ENCODE data around the gene GNS.

DNA sequence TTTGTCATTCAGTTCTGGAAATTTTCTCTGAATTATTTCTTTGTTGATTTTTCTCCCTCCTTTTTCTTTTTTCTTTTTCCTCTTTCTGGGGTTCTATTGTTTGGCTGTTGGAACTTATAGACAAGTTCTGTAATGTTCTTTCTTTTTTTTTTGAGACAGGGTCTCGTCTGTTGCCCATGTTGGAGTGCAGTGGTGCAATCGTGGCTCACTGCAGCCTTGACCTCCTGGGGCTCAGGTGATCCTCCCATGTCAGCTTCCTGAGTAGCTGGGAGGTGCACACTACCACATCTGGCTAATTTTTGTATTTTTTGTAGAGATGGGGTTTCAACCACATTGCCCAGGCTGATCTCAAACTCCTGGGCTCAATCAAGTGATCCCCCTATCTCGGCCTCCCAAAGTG is 35.1 kb upstream of the GNS start:
- TF ChIP-seq, protein P1, sequence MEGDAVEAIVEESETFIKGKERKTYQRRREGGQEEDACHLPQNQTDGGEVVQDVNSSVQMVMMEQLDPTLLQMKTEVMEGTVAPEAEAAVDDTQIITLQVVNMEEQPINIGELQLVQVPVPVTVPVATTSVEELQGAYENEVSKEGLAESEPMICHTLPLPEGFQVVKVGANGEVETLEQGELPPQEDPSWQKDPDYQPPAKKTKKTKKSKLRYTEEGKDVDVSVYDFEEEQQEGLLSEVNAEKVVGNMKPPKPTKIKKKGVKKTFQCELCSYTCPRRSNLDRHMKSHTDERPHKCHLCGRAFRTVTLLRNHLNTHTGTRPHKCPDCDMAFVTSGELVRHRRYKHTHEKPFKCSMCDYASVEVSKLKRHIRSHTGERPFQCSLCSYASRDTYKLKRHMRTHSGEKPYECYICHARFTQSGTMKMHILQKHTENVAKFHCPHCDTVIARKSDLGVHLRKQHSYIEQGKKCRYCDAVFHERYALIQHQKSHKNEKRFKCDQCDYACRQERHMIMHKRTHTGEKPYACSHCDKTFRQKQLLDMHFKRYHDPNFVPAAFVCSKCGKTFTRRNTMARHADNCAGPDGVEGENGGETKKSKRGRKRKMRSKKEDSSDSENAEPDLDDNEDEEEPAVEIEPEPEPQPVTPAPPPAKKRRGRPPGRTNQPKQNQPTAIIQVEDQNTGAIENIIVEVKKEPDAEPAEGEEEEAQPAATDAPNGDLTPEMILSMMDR (IDR thresholded peaks at IDR 0.05; ENCODE audit: extremely low read depth in 1 of 2, insufficient read depth in 1 of 2, low read depth in 1 of 2, low read length in 2 of 2): no peak
- TF ChIP-seq POLR2A (IDR thresholded peaks at IDR 0.05; ENCODE audit: low read depth, low read length): no peak
- TF ChIP-seq MYC (IDR thresholded peaks at IDR 0.05; ENCODE audit: low read depth, low read length): no peak
- TF ChIP-seq POLR2AphosphoS5 (IDR thresholded peaks at IDR 0.05; ENCODE audit: insufficient read depth, low read depth, low read length): no peak
- no peak for TF ChIP-seq EZH2 (IDR thresholded peaks at IDR 0.05; ENCODE audit: borderline replicate concordance, low read depth, low read length, severe bottlenecking)
- TF ChIP-seq FOS (IDR thresholded peaks at IDR 0.05; ENCODE audit: borderline replicate concordance, insufficient read depth, low read length): no peak

Measured in endothelial cell of umbilical vein (primary cell).